CD4-positive, alpha-beta T cell treated with Interferon alpha-2 for 1 hour (primary cell): ENCODE measurements around the gene ERBB3.
A peak's percentile ranks its signal among the peaks of the same experiment; 100 is the strongest.

Experiments used
- DNase-seq, 2 donors: peaks; one replicate each; pipeline ENCODE4 v3.0.0-alpha.2; 2020 to 2022

The ERBB3 gene

DNA sequence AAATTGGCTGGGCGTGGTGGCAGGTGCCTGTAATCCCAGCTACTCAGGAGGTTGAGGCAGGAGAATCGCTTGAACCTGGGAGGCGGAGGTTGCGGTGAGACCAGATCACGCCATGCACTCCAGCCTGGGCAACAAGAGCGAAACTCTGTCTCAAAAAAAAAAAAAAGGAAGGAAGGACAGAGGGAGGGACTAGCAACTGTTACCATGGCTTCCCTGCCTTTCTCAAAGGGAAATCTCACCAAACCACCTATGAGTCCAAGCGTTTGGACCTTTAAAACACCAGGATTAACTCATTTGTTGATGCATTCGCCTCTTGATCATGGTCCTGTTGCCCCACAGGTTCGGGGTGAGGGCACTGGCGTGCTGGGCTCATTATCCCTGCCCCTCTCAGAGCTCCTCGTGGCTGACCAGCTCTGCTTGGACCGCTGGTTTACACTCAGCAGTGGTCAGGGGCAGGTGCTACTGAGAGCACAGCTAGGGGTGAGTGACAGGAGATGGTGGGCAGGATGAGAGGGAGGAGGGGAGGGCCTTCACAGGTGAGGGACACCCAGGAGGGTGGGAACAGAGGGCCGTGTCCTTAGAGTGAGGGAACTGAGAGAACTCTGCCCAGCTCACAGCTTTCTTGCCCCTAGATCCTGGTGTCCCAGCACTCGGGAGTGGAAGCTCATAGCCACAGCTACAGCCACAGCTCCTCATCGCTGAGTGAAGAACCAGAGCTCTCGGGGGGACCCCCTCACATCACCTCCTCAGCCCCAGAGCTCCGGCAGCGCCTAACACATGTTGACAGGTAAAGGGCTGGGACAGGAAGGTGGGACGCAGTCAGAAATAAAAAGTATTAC lies 62.2 kb downstream of the ERBB3 start:
- no peak for DNase-seq

DNA sequence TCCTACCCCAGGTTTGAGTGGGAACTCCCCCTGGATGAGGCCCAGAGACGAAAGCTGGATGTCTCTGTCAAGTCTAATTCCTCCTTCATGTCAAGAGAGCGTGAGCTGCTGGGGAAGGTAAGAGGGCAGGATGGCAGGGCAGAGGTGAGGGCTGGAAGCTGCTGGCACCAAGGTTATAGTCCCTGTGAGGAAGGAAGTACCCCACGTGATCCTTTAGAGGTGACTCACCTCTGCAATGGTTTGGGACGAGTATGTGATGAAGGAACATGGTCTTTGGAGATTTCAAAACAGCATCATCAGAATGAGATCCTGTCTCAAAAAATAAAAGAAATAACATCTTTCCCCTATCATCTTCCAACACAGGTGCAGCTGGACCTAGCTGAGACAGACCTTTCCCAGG lies 63.3 kb downstream of the ERBB3 start:
- DNase-seq, result no peak

DNA sequence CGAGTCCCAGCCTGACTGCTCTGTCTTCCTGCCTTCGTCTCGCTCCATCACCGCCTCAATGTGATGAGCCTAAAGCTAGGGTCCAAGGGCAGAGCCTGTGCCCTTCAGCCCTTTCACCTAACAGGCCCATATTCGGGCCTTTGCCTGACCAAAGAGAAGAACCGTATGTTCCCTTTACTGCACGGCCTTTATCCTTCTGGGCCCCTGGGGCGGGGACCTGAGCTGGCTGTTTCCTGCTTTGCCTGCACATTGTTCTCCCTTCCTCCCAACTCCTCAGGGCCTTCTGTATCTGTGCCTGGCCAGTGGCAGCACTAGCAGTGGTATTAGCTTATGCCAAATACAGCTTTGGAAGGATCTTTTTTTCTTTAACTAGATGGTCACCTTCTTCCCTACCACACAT lies 63.9 kb downstream of the ERBB3 start:
- DNase-seq, result no peak

DNA sequence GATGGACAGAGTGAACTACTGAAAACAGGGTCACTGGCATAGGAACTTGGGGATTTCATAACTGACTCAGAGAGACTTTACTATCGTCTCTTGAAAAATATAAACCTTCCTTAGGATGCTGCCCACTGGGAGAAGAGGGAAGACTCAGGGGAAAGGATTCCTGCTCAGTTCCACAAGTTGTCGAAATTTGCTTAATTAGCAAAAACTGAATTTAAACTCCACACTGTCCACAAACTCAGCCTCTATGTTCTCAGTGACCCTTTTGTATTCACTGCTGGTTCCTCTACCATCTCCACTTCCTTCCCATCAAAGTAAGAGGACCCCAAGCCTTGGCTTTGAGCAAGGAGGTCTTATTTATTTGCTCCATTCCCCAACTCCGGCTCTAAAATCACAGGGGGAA lies 65.3 kb downstream of the ERBB3 start:
- no peak for DNase-seq

DNA sequence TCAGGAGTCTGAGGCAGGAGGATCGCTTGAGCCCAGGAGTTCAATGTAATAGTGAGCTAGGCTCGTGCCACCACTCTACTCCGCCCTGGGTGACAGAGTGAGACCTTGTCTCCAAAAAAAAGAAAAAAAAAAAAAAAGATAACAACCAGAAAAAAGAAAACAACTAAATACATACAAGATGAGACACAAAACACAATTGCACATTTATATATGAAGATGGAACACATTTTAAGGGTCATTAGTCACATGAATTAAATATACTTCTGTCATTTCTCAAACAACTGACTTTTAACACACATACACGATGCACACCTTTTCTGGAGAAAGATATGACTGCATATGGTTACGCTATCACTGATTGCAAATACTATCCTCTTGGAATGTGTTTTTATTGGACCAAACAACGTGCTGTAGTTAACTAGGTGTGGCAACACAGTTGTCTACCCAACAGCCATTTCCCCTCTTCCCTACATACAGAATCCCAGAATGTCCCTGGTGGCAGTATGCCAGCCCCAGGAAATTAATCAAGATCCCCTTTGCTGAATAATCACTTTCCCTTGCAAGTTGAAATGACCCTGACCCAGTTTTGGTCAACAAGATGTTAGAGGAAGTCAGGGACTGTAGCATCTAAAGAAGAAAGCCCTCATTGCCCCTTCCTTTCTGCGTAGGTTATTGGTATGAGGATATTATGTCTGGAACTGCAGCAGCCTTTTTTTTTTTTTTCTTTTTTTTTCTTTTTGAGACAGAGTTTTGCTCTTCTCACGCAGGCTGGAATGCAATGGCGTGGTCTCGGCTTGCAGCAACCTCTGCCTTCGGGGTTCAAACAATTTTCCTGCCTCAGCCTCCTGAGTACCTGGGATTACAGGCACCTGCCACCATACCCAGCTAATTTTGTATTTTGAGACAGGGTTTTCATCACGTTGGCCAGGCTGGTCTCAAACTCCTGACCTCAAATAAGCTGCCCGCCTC lies 66.8 kb downstream of the ERBB3 start:
- no peak for DNase-seq

DNA sequence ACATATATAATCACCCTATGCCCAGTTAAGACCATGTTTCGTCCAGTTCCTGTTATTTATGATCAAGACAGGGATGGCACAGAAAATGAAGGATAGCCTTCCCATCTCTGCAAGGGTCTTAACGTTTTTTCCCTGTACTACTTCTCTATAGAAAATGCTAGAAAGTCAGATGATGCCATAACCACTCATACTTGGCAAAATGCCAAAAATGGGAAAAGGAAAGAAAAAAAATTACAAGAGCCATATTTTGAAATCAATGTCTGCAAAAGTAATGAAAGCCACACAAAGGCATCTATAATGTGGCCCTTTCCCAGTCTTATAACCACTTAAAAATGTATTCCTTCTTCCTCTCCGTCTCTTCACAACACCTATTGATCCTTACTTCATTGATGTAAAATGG lies 70.6 kb downstream of the ERBB3 start:
- DNase-seq, result no peak

DNA sequence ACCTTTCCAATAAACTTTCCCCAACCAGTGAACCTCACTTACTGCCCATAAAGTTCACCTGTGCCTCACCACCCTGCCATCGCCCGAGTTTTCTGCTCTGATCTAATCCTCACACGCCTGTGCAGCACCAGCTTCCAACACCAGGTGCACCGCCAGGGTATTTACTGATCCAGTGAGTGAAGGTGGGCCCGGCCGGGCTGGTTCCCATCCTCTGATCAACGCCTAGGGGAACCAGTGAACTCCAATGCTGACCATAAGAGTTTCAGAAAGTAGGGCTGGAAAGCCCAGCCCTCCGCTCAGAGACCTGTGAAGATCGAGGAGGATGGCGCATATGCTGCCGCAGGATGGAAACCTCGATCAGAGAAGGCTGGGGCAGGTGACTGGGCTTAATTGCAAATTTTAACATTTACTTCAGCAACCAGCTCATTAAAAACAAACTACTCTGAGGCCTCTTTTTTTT lies 71.7 kb downstream of the ERBB3 start:
- peak; percentile 51 to 71 for DNase-seq

DNA sequence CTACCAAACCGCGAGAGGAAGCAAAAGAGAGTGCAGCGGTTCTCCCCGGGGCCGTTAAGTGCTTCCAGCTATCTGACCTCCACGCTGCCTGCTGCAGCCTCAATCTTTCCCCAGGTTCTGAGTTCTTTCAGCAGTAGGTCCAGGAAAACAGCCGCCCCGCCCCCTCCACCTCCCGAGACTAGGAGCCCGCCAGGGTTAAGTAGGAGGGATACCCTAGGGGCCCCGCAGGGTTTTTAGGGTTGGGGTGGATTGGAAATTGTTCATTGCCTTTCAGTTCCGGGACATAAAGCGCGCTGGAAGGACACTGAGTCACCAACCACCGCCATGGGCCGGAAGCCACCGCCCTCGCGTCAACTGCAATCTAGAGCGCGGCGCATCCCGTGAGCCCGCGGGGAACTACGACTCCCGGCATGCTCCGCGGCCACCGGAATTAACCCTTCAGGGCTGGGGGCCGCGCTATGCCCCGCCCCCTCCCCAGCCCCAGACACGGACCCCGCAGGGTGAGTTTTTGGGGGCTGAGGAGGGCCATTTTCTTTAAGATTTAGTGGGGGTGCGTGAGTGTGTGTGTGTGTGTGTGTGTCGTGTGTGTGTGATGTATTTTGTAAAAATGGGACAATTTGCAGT lies 72.3 kb downstream of the ERBB3 start, which contains the start of gene MYL6B:
Gene MYL6B (plus strand): TSS at position 456 of the 624 bp plus-strand sequence. CDS start 1,332 bp downstream, outside the sequence.
- peak; percentile 88 to 92 for DNase-seq
